HG02623 (cell line): ENCODE data around the gene SCN8A.
"Not testable (repeated sequence)": the region's sequence is repeated elsewhere in the genome, so short reads cannot be mapped to it uniquely, and the experiment has no call there.

Experiments
- ATAC-seq: cut with Tn5 transposase; IDR thresholded peaks from one replicate; pipeline ENCODE4 v1.9.1; 2021; ENCODE audit warnings: moderate library complexity; ENCODE audit not compliant: unreplicated experiment

The SCN8A gene

GRCh38 chr12:51827925-51828818, 237.1 kb downstream of the SCN8A start:
- ATAC-seq = no peak

GRCh38 chr12:51829011-51829481, 238.0 kb downstream of the SCN8A start:
- no peak for ATAC-seq

- ATAC-seq = no peak
These were observed 238.6 kb downstream of the SCN8A start for GRCh38 chr12:51829641-51830040.

GRCh38 chr12:51831817-51832216, 240.8 kb downstream of the SCN8A start:
- ATAC-seq = not testable (repeated sequence)

GRCh38 chr12:51832354-51833107, 241.5 kb downstream of the SCN8A start:
- ATAC-seq = no peak

- no peak for ATAC-seq
These were observed 242.6 kb downstream of the SCN8A start for GRCh38 chr12:51833448-51834227.

- no peak for ATAC-seq
These were observed 243.4 kb downstream of the SCN8A start for GRCh38 chr12:51834411-51834810.

GRCh38 chr12:51836041-51836826, 245.2 kb downstream of the SCN8A start:
- no peak for ATAC-seq

GRCh38 chr12:51836827-51837173, 245.8 kb downstream of the SCN8A start:
- ATAC-seq = no peak

- no peak for ATAC-seq
These were observed 246.3 kb downstream of the SCN8A start for GRCh38 chr12:51837286-51837685.

- no peak for ATAC-seq
These were observed 247.0 kb downstream of the SCN8A start for GRCh38 chr12:51838036-51838435.

- ATAC-seq = no peak
These were observed 247.7 kb downstream of the SCN8A start for GRCh38 chr12:51838762-51839161.

GRCh38 chr12:51839310-51839947, 248.4 kb downstream of the SCN8A start:
- ATAC-seq = no peak

- no peak for ATAC-seq
These were observed 249.9 kb downstream of the SCN8A start for GRCh38 chr12:51840966-51841365.

- no peak for ATAC-seq
These were observed 250.7 kb downstream of the SCN8A start for GRCh38 chr12:51841727-51842126.

GRCh38 chr12:51844854-51845253, 253.8 kb downstream of the SCN8A start:
- no peak for ATAC-seq

GRCh38 chr12:51845482-51845881, 254.4 kb downstream of the SCN8A start:
- no peak for ATAC-seq

- ATAC-seq = no peak
These were observed 255.2 kb downstream of the SCN8A start for GRCh38 chr12:51846271-51846691.

- no peak for ATAC-seq
These were observed 256.0 kb downstream of the SCN8A start for GRCh38 chr12:51846911-51847642.
